Measurements from ENCODE around the gene NEAT1. TPM values are rescaled to one million over a fixed set of nuclear protein-coding genes. Genes with fewer than 3 reads are reported as not detected.

Gene NEAT1
- total RNA-seq, 4 donors from 2014 or later, result 195 to 1,623 (median 652) TPM

DNA sequence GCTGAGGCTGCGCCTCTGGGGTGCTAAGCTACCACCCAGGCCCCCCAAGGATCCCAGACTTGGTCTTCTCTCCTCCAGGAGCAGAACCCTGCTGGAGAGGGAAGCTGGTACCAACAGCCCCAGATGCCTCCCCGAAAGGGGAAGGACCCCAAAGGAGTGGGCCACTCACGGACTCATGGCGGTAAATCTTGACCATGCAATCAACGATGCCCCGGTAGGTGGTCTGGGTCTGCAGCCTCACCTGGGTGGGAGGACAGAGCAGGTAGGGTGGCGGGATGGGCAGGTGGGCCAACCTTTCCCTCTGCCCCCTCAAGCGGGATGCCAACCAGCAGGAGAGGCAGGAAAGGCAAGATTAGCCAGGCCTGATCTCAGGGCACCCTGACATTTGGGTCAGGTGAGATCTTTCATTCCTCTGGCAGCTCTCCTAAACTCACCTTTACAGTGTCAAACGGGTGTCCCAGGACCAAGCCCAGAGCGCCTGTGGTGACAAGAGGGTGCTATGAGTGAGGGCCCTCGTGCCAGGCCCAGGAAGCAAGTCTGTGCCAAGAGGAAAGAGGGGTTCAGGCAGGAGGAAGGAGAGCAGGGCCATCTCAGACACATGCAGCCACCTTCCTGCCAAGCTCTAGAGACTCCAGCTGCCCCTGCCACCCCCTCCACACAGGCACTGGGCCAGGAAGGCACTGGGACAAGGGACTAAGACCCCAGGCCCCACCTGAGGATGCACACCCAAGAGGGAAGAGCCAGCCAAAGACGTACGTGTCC, 42.7 kb upstream of the NEAT1 start:
- WGBS, 2 donors, result 88 to 95% methylated on average over 11 of the region's 13 CpGs
- Histone ChIP-seq H3K9me3 (no peaks in the 10 kb centered on the region), H3K4me1 (peaks cover 19 to 46% of the 10 kb centered on the region in 2 donors), H3K36me3 (no peaks in the 10 kb centered on the region), H3K4me3 (replicated peaks in 1 of 3) (no peak overlapping the region), H3K27me3 (no peaks in the 10 kb centered on the region), H3K27ac (no peak overlapping the region)
- no peak for TF ChIP-seq POLR2A (IDR thresholded peaks at IDR 0.05)
- TF ChIP-seq, protein P1, sequence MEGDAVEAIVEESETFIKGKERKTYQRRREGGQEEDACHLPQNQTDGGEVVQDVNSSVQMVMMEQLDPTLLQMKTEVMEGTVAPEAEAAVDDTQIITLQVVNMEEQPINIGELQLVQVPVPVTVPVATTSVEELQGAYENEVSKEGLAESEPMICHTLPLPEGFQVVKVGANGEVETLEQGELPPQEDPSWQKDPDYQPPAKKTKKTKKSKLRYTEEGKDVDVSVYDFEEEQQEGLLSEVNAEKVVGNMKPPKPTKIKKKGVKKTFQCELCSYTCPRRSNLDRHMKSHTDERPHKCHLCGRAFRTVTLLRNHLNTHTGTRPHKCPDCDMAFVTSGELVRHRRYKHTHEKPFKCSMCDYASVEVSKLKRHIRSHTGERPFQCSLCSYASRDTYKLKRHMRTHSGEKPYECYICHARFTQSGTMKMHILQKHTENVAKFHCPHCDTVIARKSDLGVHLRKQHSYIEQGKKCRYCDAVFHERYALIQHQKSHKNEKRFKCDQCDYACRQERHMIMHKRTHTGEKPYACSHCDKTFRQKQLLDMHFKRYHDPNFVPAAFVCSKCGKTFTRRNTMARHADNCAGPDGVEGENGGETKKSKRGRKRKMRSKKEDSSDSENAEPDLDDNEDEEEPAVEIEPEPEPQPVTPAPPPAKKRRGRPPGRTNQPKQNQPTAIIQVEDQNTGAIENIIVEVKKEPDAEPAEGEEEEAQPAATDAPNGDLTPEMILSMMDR (IDR thresholded peaks at IDR 0.05), result no peak
- no peak for DNase-seq
- intact Hi-C loops (cut with DNase I), result loop anchor here (5.0 kb wide), 1 partner anchor 37 kb away; no protein-coding TSS in a partner anchor

DNA sequence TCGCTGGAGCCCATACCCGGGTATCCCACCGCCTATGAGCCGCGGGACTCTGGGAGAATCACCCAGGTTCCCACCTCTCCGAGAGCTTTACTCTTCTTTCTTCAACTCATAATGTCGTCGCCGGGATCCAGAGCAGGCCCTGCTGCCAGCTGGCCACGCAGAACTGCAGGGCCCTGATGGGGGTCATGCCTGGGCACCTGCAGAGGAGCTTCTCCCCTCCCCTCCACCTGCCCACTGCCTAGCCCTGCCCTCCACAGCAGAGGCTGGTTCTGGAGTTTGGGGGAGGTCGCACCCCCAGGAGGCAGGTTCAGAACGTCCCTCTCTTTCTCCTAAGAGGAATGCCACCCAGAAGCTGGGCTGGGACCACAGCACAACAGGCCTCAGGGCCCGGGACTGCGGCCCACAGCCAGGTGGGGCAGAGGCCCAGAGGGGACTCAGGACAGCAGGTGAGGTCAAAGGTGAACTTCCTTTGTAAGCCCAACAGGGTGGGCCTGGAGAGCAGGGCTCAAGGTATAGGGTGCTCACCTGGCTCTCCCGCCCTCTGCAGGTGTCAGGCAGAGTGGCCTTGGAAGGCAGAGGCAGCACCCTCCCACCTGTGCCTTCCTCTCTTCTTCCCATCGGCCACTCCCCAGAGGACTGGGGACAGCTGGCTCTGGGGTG, 42.0 kb upstream of the NEAT1 start:
- peaks cover 19 to 52% of the 10 kb centered on the region in 2 donors for H3K4me1 ChIP-seq
- H3K27ac ChIP-seq, result peak overlapping the region; percentile 82 to 98 (median 93)
- no peaks in the 10 kb centered on the region for H3K27me3 ChIP-seq
- no peak for DNase-seq
- intact Hi-C loops (cut with DNase I), result loop anchor here (5.0 kb wide), 1 partner anchor 37 kb away; no protein-coding TSS in a partner anchor
- no peaks in the 10 kb centered on the region for H3K9me3 ChIP-seq
- 91 to 93% methylated on average over 11 to 15 of the region's 16 CpGs for WGBS, 2 donors
- no peaks in the 10 kb centered on the region for H3K36me3 ChIP-seq
- TF ChIP-seq, protein P1 (IDR thresholded peaks at IDR 0.05), result no peak
- no peak for TF ChIP-seq POLR2A (IDR thresholded peaks at IDR 0.05)
- H3K4me3 ChIP-seq (replicated peaks in 1 of 3), result no peak overlapping the region

DNA sequence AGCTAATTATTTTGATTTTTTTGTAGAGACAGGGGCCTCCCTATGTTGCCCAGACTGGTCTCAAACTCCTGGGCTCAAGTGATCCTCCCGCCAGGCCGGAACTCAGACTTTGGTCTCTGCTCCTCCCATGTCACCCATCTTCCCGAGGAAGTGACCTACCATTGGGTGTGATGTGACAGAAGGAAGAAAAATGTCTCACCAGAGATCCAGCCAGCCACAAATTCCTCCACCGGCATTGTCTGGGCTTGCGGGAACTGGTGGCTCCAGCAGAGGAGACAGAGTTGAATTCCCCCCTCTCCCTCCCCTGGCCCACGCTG, 40.9 kb upstream of the NEAT1 start:
- peaks cover 23 to 58% of the 10 kb centered on the region in 2 donors for H3K4me1 ChIP-seq
- DNase-seq, result no peak
- H3K27ac ChIP-seq, result peak overlapping the region; percentile 82 to 98 (median 93)
- no peaks in the 10 kb centered on the region for H3K9me3 ChIP-seq
- TF ChIP-seq, protein P1 (IDR thresholded peaks at IDR 0.05), result no peak
- TF ChIP-seq POLR2A (IDR thresholded peaks at IDR 0.05), result no peak
- intact Hi-C loops (cut with DNase I), result loop anchor here (5.0 kb wide), 1 partner anchor 36 kb away; no protein-coding TSS in a partner anchor
- H3K27me3 ChIP-seq, result no peaks in the 10 kb centered on the region
- H3K36me3 ChIP-seq, result no peaks in the 10 kb centered on the region
- peak overlapping the region in 1 of 3 donors; percentile 25 for H3K4me3 ChIP-seq (replicated peaks in 1 of 3)
- WGBS, 2 donors, result 5% methylated on average over 6 of the region's 6 CpGs

DNA sequence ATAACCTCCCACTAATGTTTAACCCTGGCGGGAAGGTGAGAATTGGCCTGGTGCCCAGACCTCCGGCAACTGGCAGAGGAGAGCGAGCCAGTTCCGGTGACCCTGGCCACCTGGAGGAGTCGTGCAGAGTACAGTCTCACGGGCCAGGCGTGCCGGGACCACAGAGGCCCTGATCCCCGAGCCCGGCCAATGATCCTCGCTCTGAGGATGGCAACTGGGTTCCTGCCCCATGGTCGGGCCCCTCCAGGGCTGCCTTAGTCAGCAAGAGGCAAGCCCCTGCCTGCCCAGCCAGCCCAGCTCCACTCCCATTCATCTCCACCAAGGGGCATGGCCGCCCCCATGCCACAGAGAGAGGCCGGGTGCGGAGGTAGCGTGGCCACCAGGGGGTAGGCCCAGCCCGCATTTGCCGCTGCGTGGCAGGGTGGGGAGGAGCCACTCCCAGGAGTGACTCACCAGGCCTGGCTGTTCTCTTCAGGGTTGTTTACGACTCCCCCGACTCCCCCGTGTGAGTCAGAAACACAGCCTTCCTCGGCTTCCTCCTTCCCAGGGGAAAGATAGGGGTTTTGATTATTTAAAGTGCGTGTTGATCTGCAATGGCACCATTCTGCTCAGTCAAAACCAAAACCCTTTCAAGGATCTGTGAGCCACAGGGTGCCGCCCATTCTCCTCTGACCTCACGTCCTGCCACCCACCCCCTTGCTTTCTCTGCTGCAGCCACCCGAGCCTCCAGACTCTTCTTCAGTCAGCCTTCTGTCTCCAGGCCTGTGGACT, 40.4 kb upstream of the NEAT1 start, which contains the start of gene SLC25A45:
SLC25A45 (minus strand) TSS at position 614 of the 771 bp plus-strand sequence. CDS start 695 bp downstream, outside the sequence.
- H3K4me3 ChIP-seq (replicated peaks in 1 of 3), result peak within 1 kb of the TSS in 1 of 3 donors; percentile 25

More for the DNA sequence above, 40.4 kb upstream of the NEAT1 start, which contains the start of gene SLC25A45:
- H3K4me1 ChIP-seq, result peaks cover 23 to 58% of the 10 kb centered on the region in 2 donors
- peak; percentile 88 to 90 for DNase-seq
- H3K27ac ChIP-seq, result peak within 1 kb of the TSS; percentile 82 to 98 (median 93)
- H3K27me3 ChIP-seq, result no peaks in the 10 kb centered on the region
- H3K9me3 ChIP-seq, result no peaks in the 10 kb centered on the region
- peak in 1 of 2 donors; percentile 84 for TF ChIP-seq POLR2A (IDR thresholded peaks at IDR 0.05)
- TF ChIP-seq, protein P1 (IDR thresholded peaks at IDR 0.05), result peak; percentile 72 to 89 (median 78)
- H3K36me3 ChIP-seq, result no peaks in the 10 kb centered on the region
- intact Hi-C loops (cut with DNase I), result loop anchor here (5.0 kb wide), 1 partner anchor 35 kb away; no protein-coding TSS in a partner anchor
- WGBS, 2 donors, result 0 to 1% methylated on average over 18 to 20 of the region's 27 CpGs

All from thyroid gland (tissue), 4 donors.